ENCODE measurements around the gene ROCK2.

Gene ROCK2

GRCh38 chr2:11307764-11308415, 36.5 kb downstream of the ROCK2 start:
- CTCF ChIA-PET: interaction anchor here (1.4 kb wide), 1 partner anchor 18 kb away, joined by 3 read pairs; no protein-coding TSS in a partner anchor
- POLR2A ChIA-PET: no interaction called here
- DNase-seq (ENCODE audit: extremely low spot score): no peak
- TF ChIP-seq CTCF (IDR thresholded peaks at IDR 0.05; ENCODE audit: control extremely low read depth, extremely low read depth, low read depth, missing control alignments): no peak

GRCh38 chr2:11305958-11306357, 38.5 kb downstream of the ROCK2 start:
- DNase-seq (ENCODE audit: extremely low spot score): no peak
- ChIA-PET POLR2A (no interaction called here), CTCF (interaction anchor here (0.9 to 2.0 kb wide), 6 partner anchors 9 to 19 kb away, joined by 3 to 8 read pairs (median 3); no protein-coding TSS in a partner anchor)
- TF ChIP-seq CTCF (IDR thresholded peaks at IDR 0.05; ENCODE audit: control extremely low read depth, extremely low read depth, low read depth, missing control alignments): no peak

- POLR2A ChIA-PET: no interaction called here
- CTCF ChIA-PET: interaction anchor here (1.0 to 2.0 kb wide), 3 partner anchors 8 to 18 kb away, joined by 3 to 8 read pairs (median 4); no protein-coding TSS in a partner anchor
- no peak for TF ChIP-seq CTCF (IDR thresholded peaks at IDR 0.05; ENCODE audit: control extremely low read depth, extremely low read depth, low read depth, missing control alignments)
- no peak for DNase-seq (ENCODE audit: extremely low spot score)
These were observed 39.1 kb downstream of the ROCK2 start for GRCh38 chr2:11305338-11305737.

GRCh38 chr2:11304476-11304875, 40.0 kb downstream of the ROCK2 start:
- ChIA-PET CTCF (no interaction called here), POLR2A (no interaction called here)
- TF ChIP-seq CTCF (IDR thresholded peaks at IDR 0.05; ENCODE audit: control extremely low read depth, extremely low read depth, low read depth, missing control alignments): no peak
- no peak for DNase-seq (ENCODE audit: extremely low spot score)

DNA sequence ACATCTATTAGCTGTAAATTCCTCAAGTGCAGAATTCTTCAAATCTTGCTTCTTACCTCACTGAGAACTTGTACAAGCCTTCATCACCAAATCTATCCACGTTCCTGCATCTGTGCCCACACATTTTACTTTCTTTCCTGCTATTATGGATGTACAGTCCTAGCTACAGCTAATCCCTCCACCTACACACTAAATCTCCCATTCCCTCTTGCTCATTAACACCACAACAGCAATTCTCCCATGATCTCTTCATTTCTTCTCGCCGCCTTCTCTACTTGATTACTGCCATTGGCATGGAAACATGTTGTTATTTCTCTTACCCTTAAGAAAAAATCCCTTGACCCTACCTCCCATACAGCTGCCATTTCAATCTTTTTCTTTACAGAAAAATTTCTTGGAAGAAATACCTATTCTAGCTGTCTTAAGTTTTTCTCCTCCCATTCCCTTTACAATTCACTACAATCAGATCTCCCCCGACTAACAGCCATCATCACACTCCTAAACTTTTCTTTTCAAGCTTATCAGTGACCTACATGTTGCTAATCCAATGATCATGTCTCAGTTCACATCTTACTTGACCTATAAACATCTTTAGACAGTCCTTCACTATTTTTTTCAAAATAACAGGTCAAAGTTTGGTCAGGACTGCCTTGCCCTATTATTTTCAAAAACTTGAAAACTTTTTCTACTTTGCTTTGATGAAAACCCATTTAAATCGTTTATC, 41.0 kb downstream of the ROCK2 start:
- TF ChIP-seq CTCF (IDR thresholded peaks at IDR 0.05; ENCODE audit: control extremely low read depth, extremely low read depth, low read depth, missing control alignments): no peak
- no peak for DNase-seq (ENCODE audit: extremely low spot score)
- POLR2A ChIA-PET: no interaction called here
- CTCF ChIA-PET: no interaction called here

- ChIA-PET POLR2A (no interaction called here), CTCF (no interaction called here)
- no peak for TF ChIP-seq CTCF (IDR thresholded peaks at IDR 0.05; ENCODE audit: control extremely low read depth, extremely low read depth, low read depth, missing control alignments)
- DNase-seq (ENCODE audit: extremely low spot score): no peak
These were observed 45.0 kb downstream of the ROCK2 start for GRCh38 chr2:11299439-11299838.
